ENCODE data around the gene MDFI. TPM values are rescaled to one million over a fixed set of nuclear protein-coding genes. Genes with fewer than 3 reads are reported as not detected.

MDFI gene
- total RNA-seq, 4 donors from 2014 or later = 0.26 to 1.1 TPM; not detected in 2

GRCh38 chr6:41591859-41592502, 46.3 kb upstream of the MDFI start:
- Histone ChIP-seq H3K36me3 (peaks cover 0 to 13% of the 10 kb centered on the region in 2 donors), H3K27ac (no peak overlapping the region), H3K9me3 (no peaks in the 10 kb centered on the region), H3K27me3 (no peaks in the 10 kb centered on the region), H3K4me1 (no peaks in the 10 kb centered on the region), H3K4me3 (no peak overlapping the region)
- no peak for TF ChIP-seq POLR2A (IDR thresholded peaks at IDR 0.05)
- peak; percentile 90 to 95 (median 92) for TF ChIP-seq CTCF (IDR thresholded peaks at IDR 0.05 in 4 of 5, conservative IDR thresholded peaks at IDR 0.05 in 1 of 5)
- intact Hi-C loops (cut with DNase I; ENCODE audit: low total_unique reads) (loop anchor here (1.0 to 5.0 kb wide), 4 partner anchors 45 to 223 kb away; partner anchors contain the start of gene FOXP4), in situ Hi-C loops (cut with MboI; ENCODE audit: low sequenced_read_pairs in 4 of 4) (loop anchor here (5.0 to 10.0 kb wide), 6 partner anchors 127 to 227 kb away; partner anchors contain the start of gene FRS3 (in 1 of the 4))
- ATAC-seq = peak; percentile 80 to 88
- peak; percentile 32 to 59 for DNase-seq

GRCh38 chr6:41593406-41593805, 44.9 kb upstream of the MDFI start:
- Histone ChIP-seq H3K9me3 (no peaks in the 10 kb centered on the region), H3K27ac (no peak overlapping the region), H3K4me3 (no peak overlapping the region), H3K4me1 (no peaks in the 10 kb centered on the region), H3K36me3 (peaks cover 0 to 7% of the 10 kb centered on the region in 2 donors), H3K27me3 (no peaks in the 10 kb centered on the region)
- TF ChIP-seq POLR2A (IDR thresholded peaks at IDR 0.05) (no peak), CTCF (IDR thresholded peaks at IDR 0.05 in 4 of 5, conservative IDR thresholded peaks at IDR 0.05 in 1 of 5) (no peak)
- intact Hi-C loops (cut with DNase I; ENCODE audit: low total_unique reads) = loop anchor here (5.0 kb wide), 1 partner anchor 46 kb away; the partner anchor contains the start of gene FOXP4
- in situ Hi-C loops (cut with MboI; ENCODE audit: low sequenced_read_pairs in 4 of 4) = loop anchor here (5.0 to 10.0 kb wide), 6 partner anchors 129 to 229 kb away; partner anchors contain the start of gene FRS3 (in 1 of the 4)
- ATAC-seq (no peak), DNase-seq (no peak)

- DNase-seq (no peak), ATAC-seq (no peak)
- Histone ChIP-seq H3K27ac (no peak overlapping the region), H3K4me3 (no peak overlapping the region), H3K36me3 (peaks cover 0 to 10% of the 10 kb centered on the region in 2 donors), H3K27me3 (no peaks in the 10 kb centered on the region), H3K4me1 (no peaks in the 10 kb centered on the region), H3K9me3 (no peaks in the 10 kb centered on the region)
- intact Hi-C loops (cut with DNase I; ENCODE audit: low total_unique reads) = loop anchor here (5.0 kb wide), 1 partner anchor 47 kb away; the partner anchor contains the start of gene FOXP4
- TF ChIP-seq CTCF (IDR thresholded peaks at IDR 0.05 in 4 of 5, conservative IDR thresholded peaks at IDR 0.05 in 1 of 5) (no peak), POLR2A (IDR thresholded peaks at IDR 0.05) (no peak)
- in situ Hi-C loops (cut with MboI; ENCODE audit: low sequenced_read_pairs in 4 of 4) = loop anchor here (5.0 to 10.0 kb wide), 6 partner anchors 129 to 229 kb away; partner anchors contain the start of gene FRS3 (in 1 of the 4)
These were observed 44.4 kb upstream of the MDFI start for GRCh38 chr6:41593839-41594238.

GRCh38 chr6:41594326-41594725, 43.9 kb upstream of the MDFI start:
- TF ChIP-seq POLR2A (IDR thresholded peaks at IDR 0.05) (no peak), CTCF (IDR thresholded peaks at IDR 0.05 in 4 of 5, conservative IDR thresholded peaks at IDR 0.05 in 1 of 5) (no peak)
- DNase-seq (no peak), ATAC-seq (no peak)
- in situ Hi-C loops (cut with MboI; ENCODE audit: low sequenced_read_pairs in 4 of 4) = loop anchor here (5.0 to 10.0 kb wide), 6 partner anchors 130 to 230 kb away; partner anchors contain the start of gene FRS3 (in 1 of the 4)
- no peak overlapping the region for H3K27ac ChIP-seq
- no peaks in the 10 kb centered on the region for H3K9me3 ChIP-seq
- H3K4me3 ChIP-seq = no peak overlapping the region
- intact Hi-C loops (cut with DNase I; ENCODE audit: low total_unique reads) = loop anchor here (5.0 kb wide), 1 partner anchor 47 kb away; the partner anchor contains the start of gene FOXP4
- H3K4me1 ChIP-seq = no peaks in the 10 kb centered on the region
- peaks cover 0 to 13% of the 10 kb centered on the region in 2 donors for H3K36me3 ChIP-seq
- no peaks in the 10 kb centered on the region for H3K27me3 ChIP-seq
